HG03060 (cell line): ENCODE measurements around the gene MTFR1L.

Experiments used
- ATAC-seq: cut with Tn5 transposase; IDR thresholded peaks from one replicate; pipeline ENCODE4 v1.9.1; 2021; ENCODE audit warnings: low read depth, moderate number of reproducible peaks; ENCODE audit not compliant: unreplicated experiment

Gene MTFR1L

DNA sequence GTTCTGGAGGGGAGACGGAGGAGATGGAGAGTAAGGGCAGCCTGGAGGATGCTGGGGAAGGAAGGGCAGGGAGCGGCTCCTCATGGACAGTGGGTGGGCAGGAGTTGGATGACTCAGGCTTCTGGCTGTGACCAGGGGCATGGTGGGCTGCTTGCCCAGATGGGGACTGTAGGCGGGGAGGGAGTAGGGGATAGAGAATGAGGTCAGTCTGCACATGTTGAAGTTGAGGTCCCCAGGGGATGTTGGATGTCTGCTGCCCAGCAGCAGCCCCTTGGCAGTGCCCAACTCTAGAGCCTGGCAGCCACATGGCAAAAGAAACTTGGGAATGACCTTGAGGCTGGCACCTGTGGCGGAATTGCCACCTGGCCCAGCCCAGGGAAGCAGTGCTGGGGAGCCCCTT, 13.3 kb upstream of the MTFR1L start:
- ATAC-seq, result no peak

DNA sequence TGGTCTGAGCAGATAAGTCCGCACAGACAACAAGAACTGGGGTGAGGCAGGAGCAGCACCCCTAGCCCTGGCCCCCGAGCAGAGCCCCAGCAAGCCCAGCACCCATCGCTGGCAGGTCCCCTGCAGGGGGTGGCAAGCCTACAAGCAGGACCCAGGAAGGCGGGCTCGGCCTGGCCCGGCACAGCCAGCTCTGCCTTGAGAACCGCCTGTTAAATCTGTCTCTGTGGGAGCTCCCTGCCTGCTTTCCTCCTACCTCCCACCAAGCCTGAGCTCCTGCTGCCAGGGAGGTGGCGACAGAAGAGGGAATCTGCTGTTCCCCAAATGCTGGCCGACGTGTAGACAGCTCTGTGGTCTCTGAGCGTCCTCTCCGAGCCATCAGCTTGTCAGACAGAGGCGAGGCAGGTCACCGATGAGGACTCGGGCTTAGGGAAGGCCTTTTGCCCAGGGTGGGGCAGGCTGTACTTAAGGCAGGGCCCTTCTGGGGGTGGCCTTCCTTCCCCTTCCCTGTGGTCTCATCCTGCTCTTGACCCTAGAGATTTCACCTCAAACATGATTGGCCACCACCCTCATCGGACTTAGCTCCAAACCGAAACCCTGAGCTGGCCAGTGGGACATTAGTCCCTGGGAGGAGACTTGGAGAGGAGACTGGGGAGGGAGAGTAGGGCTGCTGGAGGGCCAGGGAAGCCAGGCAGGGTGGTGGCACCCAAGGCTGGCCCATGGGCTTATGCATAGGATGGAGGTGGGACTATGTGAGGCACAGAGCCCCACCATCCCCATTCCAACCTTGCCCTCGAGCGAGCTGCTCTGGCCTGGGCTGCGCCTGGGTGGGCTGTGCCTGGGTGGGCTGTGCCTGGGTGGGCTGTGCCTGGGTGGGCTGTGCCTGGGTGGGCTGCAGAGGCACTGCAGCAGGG, 12.0 kb upstream of the MTFR1L start:
- no peak for ATAC-seq

DNA sequence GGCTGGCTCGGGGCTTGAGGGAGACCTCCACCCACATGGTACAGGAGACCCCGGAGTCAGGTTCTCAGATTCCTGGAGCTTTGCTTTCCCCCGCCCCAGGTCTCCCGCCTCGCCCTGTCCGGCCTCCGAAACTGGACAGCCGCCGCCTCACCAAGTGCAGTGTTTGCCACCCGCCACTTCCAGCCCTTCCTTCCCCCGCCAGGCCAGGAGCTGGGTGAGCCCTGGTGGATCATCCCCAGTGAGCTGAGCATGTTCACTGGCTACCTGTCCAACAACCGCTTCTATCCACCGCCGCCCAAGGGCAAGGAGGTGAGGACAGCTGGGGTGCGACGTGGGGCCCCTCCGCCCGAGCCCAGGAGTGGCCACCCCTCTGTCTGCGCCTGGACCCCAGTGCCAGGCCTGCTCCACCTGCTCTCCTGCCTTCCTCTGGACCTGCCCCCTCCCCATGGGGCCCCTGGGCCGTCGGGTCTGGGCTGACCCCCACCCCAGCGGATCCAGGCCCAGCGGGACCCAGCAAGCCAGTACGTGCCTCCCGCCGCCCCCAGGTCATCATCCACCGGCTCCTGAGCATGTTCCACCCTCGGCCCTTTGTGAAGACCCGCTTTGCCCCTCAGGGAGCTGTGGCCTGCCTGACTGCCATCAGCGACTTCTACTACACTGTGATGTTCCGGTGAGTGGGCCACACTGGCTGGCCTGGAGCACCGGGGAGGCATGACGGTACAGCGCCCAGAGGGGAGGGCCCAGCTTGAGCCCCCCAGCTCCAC, 11.1 kb upstream of the MTFR1L start:
- no peak for ATAC-seq

DNA sequence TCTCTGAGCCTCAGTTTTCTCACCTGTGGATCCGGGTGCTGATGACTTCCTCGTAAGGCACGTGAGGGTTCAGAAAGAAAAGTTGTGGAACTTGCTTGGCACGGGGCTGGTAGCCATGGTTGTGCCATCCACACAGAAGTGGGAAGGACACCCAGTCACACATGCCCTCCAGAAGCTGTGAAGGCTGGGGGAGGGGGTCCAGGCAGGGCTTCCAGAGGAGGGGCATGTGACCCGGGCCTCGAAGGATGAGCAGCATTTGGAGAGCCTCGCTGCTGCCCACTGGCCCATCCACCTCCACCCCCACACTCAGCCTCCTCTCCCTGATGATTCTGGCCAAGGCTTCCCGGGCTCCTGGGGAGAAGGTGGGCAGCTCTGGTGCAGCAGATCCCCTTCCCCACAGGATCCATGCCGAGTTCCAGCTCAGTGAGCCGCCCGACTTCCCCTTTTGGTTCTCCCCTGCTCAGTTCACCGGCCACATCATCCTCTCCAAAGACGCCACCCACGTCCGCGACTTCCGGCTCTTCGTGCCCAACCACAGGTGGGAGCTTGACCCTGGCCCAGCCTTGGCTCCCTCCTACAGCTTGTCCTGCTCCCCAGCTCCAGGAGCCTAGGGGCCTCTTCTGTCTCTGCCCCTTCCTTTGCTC, 10.3 kb upstream of the MTFR1L start:
- ATAC-seq, result no peak

DNA sequence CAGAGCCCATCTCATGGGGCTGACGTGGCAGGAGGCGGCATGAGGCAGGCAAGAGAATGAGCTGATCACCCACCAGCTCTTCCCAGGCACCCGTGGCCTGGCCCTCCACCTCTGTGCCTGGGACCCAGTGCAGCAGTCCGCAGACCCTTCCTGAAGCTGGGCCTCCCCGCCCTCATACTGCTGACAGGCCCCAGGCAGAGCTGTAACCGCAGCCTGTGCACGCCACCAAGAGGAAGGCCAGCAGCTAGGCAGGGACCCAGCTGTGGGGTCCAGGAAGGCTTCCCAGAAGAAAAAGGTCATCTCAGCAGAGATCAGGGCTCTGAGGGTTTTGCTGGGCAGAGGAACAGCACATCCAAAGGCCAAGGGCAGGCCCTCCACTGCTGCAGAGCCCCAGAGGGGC, 9.8 kb upstream of the MTFR1L start:
- ATAC-seq, result no peak

DNA sequence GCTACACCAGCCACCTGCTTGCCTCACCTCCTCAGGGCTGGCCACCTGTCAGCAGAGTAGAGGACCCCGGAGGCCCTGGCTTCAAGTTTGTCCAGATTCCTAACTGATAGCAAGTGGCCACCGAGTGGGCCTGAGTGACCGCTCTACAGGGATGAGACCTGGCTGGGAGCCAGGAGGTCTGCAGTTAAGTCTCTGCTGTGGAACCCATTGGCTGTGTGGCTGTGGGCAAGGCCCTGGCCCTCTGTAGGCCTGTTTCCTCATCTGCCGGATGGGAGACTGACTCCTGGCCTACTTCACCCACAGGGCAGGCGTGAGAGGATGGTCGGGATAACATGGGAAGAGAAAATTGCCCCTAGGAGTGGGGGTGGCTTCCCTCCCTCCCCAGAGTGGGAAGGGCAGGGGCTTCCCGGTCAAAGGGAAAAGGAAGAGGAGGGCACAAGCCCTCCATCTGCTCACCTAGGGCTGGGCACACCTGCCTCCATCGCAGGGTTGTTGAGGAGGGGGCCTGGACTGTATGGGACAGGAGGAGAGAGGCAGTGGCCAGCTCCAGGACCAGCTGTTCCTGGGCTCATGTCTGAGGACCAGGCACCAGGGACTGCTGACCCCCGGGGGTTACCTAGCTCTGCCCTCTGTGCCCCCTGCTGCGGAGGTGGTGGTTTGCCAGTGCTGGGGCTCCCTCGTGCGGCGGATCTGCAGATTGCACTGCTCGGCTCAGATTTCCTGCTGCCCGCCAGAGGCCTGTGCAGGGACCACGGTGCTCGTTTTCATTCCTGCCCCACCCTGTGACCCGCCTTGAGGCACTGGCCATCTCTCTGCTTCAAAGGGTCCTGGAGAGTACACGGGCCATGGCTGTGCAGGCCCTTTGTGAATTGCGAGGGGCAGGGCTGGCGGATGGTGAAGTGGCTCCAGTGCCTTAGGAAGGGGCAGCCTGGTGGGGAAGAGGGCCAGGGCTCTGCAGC, 9.1 kb upstream of the MTFR1L start:
- ATAC-seq, result no peak

DNA sequence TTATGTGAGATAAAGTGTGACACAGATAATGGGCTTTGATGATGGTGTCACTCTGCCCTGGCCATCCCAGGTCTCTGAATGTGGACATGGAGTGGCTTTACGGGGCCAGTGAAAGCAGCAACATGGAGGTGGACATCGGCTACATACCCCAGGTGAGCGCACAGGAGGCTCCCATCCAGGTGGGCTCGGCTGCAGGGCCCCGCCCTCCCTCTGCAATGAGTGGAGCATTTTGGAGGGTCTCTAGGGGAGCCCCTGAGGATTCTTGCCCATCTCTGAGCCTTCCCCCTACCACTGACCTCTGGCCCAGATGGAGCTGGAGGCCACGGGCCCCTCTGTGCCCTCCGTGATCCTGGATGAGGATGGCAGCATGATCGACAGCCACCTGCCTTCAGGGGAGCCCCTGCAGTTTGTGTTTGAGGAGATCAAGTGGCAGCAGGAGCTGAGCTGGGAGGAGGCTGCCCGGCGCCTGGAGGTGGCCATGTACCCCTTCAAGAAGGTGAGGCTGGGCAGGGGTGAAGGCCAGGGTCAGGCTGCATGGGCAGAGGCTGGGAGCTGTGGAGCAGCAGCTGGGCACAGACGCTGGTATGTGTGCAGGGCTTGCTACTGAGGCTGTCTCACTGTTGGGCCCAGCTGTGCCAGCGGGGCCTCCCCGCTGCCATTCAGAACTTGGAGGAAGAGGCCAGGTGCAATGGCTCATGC, 8.2 kb upstream of the MTFR1L start:
- no peak for ATAC-seq

DNA sequence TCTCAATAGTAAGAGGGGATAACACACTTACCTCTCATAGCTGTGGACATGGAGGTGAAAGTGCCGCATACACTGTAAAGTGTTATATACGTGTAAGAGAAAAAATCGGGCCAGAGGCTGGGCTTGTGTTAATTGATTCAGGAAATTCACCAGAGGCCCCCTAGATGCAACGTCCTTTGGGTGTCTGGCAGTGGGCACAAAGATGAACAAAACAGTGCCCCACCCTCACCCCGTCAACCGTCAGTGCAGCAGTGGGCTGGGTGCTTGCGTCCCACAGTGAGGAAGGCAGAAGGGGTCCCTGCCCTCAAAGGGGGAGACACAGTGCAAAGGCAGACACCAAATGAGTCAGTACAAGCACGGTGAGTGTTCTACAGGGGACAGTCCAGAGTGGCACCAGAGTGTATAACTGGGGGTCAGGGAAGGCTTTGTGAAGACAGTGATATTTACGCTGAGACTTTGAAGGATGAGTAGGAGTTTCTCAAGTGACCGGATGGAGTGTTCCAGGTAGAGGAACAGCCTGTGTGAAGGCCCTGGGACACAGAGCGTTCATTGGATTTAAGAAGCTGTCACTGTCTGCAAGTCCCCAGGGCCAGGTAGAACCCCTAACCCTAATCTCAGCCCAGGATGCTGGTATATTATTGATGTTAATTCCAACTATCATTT, 6.6 kb upstream of the MTFR1L start:
- ATAC-seq, result no peak

DNA sequence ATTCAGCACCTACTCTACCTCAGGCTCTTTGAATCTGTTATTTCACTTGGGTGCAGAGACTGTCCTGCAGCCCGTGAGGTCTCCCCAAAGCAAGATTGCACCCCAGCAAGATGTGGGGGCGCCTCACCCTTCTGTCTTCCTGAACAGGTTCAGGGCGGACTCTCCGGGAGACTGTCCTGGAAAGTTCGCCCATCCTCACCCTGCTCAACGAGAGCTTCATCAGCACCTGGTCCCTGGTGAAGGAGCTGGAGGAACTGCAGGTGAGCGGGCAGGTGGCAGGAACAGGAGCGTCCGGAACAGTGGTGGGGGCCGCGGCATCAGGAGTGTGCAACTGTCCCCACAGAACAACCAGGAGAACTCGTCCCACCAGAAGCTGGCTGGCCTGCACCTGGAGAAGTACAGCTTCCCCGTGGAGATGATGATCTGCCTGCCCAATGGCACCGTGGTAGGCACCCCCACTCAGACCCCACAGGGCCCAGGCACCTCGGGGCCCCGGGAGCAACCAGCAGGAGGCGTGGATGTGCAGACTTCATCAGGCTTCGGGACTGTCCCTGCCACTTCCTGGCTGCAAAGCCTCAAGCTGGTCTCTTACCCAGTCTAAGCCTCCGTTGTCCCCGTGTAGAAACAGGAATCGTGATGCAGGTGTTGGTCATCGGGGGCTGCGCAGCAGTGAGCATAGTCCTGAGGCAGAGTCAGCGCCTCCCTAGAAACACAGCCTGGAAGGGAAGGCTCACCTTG, 5.9 kb upstream of the MTFR1L start:
- ATAC-seq, result no peak

DNA sequence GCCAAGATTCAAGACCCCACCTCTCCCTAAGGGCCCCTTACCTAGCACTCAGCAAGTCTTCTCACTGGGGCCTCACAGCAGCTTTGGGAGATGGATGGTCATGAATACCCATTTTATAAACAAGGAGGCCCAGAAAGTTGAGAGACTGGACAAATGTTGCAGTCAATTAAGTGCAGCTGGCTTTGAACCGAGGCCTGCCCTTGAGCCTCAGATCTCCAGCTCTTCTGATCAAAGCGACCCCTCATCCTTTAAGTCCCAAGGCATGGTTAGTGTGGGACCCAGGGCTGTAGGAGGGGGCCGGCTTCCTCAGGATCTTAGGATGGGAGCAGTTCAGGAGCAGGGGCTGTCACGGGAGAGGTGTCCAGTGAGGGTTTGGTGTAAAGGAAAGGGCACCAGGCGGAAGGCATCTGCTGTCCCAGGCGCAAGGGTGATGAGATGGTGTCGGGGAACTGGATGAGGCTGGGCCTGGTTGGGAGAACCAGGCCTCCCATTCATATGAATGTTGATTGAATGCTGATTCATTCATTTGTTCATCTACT, 5.1 kb upstream of the MTFR1L start:
- no peak for ATAC-seq

DNA sequence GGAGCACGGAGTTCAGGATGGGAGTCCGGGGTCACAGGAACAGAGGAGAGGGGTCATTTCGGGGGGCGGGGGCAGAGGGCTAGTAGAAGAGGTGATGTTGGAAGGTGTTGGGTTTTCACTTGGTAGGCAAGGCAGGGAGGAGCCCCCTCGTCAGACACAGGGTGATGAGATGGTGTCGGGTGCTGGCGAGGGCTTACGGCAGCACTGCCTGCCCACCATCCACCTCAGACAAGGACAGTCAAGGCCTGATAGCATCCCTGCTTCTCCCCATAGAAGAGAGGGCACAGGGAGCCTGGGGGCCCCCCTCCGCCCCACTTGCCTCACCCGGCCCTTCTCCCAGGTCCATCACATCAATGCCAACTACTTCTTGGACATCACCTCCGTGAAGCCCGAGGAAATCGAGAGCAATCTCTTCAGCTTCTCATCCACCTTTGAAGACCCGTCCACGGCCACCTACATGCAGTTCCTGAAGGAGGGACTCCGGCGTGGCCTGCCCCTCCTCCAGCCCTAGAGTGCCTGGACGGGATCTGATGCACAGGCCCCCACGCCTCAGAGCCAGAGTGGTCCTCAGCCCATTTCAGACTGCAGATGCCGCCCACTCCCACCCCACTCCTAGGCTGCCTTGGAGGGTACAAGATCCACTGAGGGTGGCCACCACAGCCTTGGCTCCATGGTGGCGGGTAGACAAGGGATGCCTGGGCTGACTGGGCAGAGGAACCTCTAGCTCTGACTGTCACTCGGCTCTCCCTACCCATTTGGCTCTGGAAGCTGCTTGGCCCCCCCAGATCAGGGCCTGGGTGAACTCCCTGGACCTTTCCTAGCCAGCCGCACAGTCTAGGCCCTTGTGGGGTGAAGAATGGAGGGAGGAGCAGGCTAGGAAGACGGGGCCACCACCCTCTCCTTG, 4.3 kb upstream of the MTFR1L start:
- ATAC-seq, result no peak

DNA sequence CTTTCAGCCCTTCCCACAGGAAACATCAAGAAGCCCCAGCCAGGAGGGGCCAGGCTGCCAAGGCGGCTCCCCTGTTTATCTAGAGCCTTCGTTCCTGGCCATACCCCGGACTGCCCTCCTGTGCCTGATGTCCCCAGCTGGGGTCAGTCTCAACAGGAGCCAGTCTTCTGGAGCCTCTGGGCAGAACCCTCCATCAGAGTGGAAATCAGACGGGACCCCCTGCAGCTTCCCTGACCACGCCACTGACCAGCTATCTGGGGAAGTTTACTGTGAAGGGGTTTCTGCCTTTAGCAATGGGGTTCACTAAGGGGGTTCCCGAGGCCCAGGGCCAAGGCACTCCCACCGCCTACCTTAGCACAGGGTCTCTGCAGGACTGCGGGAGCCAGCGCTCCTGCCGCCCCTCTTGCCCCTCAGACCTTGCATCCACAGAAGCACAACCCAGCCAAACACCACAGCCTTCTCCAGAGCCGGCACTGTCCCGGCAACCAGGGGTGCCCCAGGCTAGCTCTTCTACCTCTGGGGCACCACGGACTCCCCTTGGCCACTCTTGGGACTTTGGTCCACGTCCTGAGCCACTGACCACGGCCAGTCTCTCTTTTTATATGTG, 3.5 kb upstream of the MTFR1L start:
- no peak for ATAC-seq

DNA sequence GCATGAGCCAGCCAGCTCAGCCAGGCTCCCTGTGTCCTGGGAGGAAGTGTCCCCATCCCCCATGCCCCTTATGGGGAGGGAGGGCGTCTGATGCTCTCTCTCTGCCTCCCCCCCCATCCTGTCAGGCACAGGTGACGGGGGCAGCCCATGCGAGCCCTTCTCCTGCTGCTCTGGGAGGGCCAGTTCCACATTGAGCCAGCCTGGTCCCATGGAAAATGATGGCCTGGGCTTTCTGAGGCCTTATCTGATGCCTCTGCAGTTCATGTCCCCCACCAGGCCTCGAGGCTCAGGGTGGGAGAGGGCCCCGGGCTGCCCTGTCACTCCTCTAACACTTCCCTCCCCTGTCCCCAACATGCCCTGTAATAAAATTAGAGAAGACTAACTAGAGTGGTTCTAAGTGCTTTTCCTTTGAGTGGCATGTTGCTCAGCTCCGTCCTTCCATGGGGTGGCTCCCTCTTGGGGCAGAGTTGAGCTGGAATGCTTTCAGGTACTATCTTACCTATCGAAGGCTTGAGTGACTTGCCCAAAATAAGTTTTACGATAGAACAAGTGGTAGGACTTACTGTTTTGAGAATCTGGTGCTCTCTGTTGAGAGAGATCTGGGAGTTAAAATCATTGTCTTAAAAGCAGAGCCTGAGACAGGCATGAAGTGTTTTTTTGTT, 1.8 kb upstream of the MTFR1L start:
- ATAC-seq, result no peak

DNA sequence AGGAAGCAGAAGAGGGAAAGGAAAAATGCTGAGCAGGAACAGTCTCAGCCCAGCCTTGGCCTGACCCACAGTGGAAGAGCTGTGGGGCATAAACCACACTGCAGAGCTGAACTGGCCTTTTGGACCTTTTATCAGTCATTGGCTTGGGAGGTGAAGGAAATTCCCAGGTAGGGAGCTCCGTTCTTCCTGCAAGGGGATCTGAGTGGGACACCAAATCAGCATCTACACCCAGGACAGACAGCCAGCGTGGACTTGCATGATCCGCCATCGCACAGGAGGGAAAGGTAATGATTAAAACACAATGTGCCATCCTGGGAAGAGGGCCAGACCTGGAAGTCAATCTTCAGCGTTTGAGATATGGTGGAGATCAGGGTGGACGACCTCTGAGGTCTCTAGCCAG, 1.2 kb upstream of the MTFR1L start:
- no peak for ATAC-seq

DNA sequence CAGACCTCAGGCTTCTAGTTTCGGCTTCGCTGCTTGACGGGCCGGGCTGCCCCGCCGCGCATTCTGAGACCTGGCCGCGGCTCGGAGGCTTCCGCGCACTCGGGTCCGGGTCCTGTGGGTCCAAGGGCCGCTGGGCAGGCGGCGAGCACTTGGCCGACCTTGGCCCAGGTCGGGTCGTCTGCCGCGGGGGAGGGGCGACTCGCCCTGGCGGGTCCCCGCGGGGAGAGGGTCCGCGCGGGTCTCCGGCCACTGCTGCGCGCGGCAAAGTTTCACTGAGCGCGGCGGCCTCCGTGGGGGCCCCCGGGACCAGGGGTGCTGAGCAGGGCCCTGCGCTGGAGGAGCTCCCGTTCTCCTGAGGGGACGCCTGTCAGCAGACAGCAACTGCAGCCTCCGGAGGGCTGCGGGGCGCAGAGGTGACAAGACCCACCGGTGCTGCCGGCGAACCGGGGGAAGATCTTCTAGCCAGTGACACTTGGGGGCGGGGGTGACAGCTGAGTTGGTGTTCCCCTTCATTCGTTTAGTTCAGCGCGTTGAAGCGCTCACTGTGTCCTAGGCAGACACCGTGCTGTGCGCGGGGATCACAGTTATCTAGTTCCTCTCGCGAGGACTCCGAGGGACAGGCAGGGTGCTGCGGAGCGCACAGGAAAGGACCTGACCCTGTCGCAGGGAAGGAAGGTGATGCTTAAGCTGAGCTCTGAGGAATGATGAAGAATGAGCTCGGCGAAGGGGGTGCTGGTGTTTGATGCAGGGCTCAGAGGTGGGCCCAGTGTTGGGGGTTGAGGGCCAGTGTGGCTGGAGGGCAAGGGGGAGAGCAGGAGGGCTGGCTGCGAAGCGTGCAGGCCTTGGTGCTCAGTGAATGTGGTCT, 725 bp downstream of the MTFR1L start:
- peak; percentile 47 for ATAC-seq
